GM20000 (cell line): Measurements from ENCODE around the gene SLC2A10.

Experiments used
- DNase-seq: peaks from one replicate; pipeline ENCODE4 v3.0.0; 2012; ENCODE audit warnings: low spot score
- TF ChIP-seq, protein P1 (sequence below): IDR thresholded peaks from 2 replicates; pipeline ENCODE4 v1.5.1; 2012; ENCODE audit warnings: mild to moderate bottlenecking, control low read depth; ENCODE audit errors: extremely low read depth, missing control alignments

The SLC2A10 gene

DNA sequence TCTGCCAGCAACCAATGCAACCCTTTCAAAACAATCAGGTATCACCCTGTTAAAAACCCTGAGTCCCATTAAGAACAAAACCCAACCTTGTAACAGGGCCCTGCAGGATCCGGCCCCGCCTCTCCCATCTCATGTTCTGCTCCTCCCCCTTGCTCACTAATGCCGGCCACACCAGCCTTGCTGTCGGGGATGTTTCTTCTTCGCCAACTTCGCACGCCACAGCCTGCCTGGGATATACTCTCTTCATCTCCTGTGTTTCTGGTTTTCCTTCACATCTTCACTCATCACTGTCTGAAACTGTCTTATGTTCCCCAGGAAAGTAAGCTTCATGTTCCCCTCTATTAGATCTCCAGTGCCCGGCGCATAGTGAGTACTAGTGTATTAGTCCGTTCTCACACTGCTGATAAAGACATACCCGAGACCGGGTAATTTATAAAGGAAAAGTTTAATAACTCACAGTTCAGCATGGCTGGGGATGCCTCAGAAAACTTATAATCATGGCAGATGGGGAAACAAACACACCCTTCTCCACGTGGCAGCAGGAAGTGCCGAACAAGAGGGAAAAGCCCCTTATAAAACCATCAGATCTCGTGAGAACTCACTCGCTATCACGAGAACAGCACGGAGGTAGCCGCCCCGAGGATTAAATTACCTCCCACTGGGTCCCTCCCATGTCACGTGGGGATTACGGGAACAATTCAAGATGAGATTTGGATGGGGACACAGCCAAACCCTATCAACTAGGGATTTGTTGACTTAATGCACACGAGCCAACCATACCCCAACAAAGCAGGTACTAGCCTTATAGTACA, 25.3 kb upstream of the SLC2A10 start:
- DNase-seq, result no peak
- TF ChIP-seq, protein P1, sequence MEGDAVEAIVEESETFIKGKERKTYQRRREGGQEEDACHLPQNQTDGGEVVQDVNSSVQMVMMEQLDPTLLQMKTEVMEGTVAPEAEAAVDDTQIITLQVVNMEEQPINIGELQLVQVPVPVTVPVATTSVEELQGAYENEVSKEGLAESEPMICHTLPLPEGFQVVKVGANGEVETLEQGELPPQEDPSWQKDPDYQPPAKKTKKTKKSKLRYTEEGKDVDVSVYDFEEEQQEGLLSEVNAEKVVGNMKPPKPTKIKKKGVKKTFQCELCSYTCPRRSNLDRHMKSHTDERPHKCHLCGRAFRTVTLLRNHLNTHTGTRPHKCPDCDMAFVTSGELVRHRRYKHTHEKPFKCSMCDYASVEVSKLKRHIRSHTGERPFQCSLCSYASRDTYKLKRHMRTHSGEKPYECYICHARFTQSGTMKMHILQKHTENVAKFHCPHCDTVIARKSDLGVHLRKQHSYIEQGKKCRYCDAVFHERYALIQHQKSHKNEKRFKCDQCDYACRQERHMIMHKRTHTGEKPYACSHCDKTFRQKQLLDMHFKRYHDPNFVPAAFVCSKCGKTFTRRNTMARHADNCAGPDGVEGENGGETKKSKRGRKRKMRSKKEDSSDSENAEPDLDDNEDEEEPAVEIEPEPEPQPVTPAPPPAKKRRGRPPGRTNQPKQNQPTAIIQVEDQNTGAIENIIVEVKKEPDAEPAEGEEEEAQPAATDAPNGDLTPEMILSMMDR, result no peak

DNA sequence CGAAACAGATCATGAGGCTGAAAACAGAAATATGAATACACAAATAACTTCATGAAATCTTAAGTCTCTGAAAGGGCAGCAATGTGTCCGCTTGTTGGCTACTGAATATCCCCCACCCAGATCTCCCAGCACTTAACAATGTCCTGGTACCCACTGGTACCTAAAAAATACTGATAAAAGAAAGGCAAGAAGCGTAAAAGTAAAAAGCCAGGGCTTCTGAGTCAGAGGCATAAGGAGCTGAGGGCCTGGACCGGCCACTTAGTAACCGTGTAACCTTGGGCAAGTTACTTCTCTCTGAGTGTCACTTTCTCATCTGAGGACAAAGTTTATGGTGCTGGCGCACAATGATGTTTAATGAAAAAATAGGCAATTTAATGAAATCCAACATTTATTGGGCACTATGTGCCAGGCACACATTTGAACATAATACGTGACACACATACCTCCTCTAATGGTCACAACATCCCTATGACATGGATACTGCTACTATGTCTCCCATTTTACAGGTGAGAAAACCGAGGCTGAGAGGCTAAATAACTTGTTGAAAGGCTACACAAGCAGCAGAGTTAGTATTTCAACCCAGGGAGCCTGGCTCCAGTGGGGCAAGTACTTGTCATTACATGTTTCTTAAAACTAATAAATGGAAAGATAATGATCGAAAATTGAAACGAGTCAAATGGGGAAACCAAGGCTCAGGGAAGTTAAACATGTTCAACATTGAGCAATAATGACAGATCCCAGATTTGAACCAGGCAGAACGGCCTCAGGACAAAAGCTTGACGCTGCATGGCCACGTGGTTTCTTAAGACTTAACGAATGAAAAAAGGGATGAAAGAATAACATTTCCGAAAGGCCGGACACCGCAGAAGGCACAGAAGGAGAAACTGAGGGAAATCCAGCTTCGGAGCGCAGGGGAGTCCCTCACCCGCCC, 21.0 kb upstream of the SLC2A10 start:
- DNase-seq, result no peak
- TF ChIP-seq, protein P1, result no peak

DNA sequence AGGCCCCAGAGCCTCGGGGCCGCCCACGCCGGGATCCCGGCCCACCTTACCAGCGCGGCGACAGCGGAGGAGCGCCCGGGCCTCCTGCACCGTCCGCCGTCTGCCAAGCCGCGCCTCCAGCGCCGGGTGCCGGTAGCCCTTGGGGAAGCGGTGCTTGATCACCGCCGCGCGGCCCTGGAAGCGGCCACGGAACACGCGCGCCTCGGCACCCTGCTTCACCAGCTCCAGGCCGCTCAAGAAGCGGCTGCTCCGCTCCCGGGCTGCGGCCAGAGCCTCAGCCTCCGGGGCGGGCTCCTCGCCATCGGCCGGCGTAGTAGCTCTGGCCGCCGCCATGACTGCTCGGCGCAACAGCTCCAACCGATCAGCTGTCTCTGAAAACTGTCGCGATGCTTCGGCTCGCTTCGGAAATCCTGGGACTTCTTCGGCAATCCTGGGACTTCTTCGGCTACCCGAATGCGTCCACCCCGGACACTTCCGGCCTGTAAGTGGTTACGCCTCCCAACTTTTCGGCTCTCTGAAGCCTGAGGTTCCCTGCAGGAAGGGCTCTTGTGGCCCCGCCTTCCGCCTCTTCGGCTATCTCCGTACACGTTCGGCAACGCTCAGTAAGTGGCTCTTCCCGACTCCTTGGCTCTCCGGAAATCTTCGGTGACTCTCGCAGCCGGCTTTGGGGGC, 20.2 kb upstream of the SLC2A10 start, which contains the start of gene TP53RK:
TP53RK (minus strand) TSS at position 363 of the 672 bp plus-strand sequence; CDS start at position 333, 30 bp downstream.
- DNase-seq, result peak; percentile 99
- TF ChIP-seq, protein P1, result no peak

- no peak for DNase-seq
These were observed 19.7 kb upstream of the SLC2A10 start for GRCh38 chr20:46689754-46690085.

DNA sequence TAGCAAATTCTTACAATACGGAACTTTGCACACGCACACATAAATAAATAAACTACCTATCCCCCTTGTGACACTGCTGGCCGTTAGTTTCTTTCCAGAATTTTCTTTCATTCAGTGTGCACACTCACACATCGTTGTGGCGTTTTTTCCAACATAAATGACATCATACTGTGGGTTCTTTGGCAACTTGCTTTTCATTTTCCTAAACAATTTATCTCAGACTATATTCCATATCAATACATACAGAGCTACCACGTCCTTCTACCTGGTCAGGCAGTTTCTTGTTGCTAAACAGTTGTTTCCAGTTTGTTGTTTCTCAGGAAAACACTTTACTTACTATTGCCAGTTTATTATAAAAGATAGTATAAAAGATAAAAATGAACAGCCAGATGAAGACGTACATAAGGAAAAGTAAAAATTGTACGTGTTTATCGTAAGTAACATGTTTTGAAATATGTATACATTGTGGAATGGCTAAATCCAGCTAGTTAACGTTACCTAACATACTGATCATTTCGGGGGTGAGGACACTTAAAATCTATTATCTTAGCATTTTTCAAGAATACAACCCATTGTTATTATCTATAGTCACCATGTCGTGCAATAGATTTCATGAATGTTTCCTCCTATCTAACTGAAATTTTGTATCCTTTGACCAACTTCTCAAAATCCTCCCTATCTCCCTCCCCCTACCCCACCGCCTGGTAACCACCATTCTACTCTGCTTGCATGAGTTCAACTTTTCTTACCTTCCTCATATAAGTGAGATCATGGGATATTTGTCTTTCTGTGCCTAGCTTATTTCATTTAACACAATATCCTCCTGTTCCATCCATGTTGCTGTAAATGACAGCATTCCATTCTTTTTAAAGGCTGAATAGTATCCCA, 19.0 kb upstream of the SLC2A10 start:
- TF ChIP-seq, protein P1, result no peak
- no peak for DNase-seq

More at GRCh38 chr20:46689754-46690085, 19.7 kb upstream of the SLC2A10 start:
- TF ChIP-seq, protein P1, result no peak

GRCh38 chr20:46691196-46691595, 18.3 kb upstream of the SLC2A10 start:
- TF ChIP-seq, protein P1, result no peak
- DNase-seq, result no peak
